Adrenal gland (tissue), 5 donors: ENCODE results near the gene SEMA5A.

ENCODE experiments used
- CTCF ChIP-seq, 6 experiments: fragments of 450-650 bp in 4 of 6; fragments of 200-600 bp in 2 of 6; sonication (generic) in 1 of 6; IDR thresholded peaks; 1 replicate in 5 of 6; 2 replicates in 1 of 6; pipeline versions ENCODE4 v1.5.1 to v1.8.0; 2016 to 2021; ENCODE audit warnings: antibody characterized with exemption in 6 of 6, mild to moderate bottlenecking in 2 of 6, moderate library complexity in 1 of 6
- POLR2A ChIP-seq, 2 donors: fragments of 450-650 bp; IDR thresholded peaks; one replicate each; pipeline ENCODE4 v1.6.1; 2017; ENCODE audit warnings: antibody characterized with exemption in 2 of 2, mild to moderate bottlenecking in 2 of 2, moderate library complexity in 1 of 2
- donor health status: DM: no; HTN: no; CAD: no.

GRCh38 chr5:9451037-9451436 lies 94.8 kb downstream of the SEMA5A start:
- TF ChIP-seq POLR2A (IDR thresholded peaks at IDR 0.05) = no peak
- TF ChIP-seq CTCF (IDR thresholded peaks at IDR 0.05) = no peak
